GM13977 (cell line): ENCODE data around the gene UEVLD.

Experiments used
- DNase-seq: peaks from one replicate; pipeline ENCODE4 v3.0.0; 2012; ENCODE audit warnings: low spot score
- in situ Hi-C: fragments of 300-500 bp; cut with MboI; formaldehyde crosslinking; loops from one replicate; pipeline ENCODE4 v1.12.0; 2022; ENCODE audit warnings: low sequenced_read_pairs, low pct_unique_long_range_greater_than_20kb, mixed read lengths, inconsistent platforms; ENCODE audit not compliant: unreplicated experiment
- TF ChIP-seq, protein P1 (sequence below): IDR thresholded peaks from 2 replicates; pipeline ENCODE4 v1.5.1; 2012; ENCODE audit warnings: mild to moderate bottlenecking, control low read depth; ENCODE audit not compliant: insufficient read depth; ENCODE audit errors: extremely low read depth, missing control alignments

UEVLD gene

DNA sequence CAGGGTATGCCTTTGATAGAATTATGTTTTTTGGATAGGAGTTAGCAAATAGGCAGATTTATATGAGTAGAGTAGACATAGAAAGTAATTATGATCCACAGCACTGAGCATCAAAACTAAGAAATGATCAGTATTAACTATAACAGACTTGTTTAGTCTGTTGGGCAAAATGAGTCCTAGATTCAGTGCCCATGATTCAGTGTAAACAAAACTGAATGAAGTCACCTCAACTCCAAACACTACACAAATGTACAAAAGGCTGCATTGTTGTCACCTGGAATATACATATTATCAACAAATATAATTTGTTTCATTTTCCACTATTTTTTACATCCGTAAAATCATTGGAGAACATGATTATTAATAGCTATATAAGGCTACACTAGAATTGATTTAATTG is 6.7 kb downstream of the UEVLD start:
- no peak for DNase-seq
- TF ChIP-seq, protein P1, sequence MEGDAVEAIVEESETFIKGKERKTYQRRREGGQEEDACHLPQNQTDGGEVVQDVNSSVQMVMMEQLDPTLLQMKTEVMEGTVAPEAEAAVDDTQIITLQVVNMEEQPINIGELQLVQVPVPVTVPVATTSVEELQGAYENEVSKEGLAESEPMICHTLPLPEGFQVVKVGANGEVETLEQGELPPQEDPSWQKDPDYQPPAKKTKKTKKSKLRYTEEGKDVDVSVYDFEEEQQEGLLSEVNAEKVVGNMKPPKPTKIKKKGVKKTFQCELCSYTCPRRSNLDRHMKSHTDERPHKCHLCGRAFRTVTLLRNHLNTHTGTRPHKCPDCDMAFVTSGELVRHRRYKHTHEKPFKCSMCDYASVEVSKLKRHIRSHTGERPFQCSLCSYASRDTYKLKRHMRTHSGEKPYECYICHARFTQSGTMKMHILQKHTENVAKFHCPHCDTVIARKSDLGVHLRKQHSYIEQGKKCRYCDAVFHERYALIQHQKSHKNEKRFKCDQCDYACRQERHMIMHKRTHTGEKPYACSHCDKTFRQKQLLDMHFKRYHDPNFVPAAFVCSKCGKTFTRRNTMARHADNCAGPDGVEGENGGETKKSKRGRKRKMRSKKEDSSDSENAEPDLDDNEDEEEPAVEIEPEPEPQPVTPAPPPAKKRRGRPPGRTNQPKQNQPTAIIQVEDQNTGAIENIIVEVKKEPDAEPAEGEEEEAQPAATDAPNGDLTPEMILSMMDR: no peak
- in situ Hi-C loops: no loop called here

DNA sequence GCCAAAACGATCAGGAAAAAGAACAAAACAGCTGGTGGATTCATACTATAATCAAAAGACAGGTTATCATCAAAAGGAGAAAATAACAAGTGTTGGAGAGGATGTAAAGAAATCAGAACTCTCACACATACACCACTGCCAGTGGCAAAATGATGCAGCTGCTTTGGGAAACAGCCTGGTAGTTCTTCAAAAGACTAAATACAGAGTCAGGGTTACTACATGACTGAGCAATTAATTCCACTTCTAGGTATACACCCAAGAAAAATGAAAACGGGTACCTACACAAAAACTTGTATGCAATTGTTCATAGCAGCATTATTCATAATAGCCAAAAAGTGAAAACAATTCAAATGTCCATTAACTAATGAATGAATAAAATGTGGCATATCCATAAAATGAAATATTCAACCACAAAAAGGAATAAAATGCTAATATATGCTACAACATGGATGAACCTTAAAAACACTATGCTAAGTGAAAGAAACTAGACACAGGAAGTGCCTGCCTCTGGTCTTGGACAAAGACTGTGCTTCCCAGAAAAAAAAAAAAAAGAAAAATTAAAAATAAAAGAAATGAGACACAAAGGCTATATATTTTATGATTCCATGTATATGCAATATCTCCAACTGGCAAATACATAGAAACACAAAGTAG is 8.3 kb downstream of the UEVLD start:
- no peak for DNase-seq
- in situ Hi-C loops: no loop called here
- TF ChIP-seq, protein P1: no peak

DNA sequence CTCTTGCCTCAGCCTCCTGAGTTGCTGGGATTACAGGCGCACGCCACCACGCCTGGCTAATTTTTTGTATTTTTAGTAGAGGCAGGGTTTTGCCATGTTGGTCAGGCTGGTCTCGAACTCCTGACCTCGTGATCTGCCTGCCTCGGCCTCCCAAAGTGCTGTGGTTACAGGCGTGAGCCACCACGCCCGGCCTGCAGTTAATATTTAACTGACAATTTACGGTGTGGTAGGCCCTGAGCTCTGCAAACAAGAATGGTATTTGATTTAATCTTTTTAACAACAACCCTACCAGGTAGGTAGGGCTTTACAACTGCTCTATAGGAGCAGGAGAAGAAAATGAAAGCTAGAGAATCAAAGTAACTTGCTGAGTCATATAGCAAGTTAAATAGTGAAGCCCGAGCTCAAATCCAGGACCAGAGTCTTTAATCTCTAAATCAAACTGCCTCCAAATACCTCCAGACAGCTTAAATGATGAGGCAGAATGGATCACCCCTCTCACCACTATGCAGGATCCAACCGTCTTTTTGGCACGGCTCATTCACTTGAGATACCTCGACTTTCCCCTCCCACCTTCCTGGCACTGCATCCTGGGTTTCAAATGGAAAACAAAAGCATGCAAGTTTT is 9.4 kb downstream of the UEVLD start:
- peak; percentile 38 for DNase-seq

DNA sequence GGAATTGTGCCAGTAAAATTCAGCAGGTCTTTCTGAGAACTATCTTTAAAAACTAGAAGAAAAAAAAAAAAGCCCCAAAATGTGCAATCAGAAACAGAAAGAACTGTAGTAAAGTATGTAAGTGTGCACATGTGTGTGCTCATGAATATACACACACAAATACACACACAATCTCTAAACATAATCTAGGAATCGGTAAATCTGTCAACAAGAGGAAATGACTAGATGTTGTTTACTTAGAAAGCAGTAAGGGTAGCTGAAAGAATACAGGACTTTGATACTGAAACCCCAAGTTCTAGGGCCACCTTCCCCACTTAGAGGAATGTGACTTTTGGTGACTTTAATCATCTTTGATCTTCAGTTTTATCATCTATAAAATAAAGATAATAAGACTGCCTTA is 13.2 kb downstream of the UEVLD start:
- in situ Hi-C loops: no loop called here
- no peak for DNase-seq
- TF ChIP-seq, protein P1: no peak

More for the DNA sequence above, 9.4 kb downstream of the UEVLD start:
- in situ Hi-C loops: no loop called here
- TF ChIP-seq, protein P1: no peak

DNA sequence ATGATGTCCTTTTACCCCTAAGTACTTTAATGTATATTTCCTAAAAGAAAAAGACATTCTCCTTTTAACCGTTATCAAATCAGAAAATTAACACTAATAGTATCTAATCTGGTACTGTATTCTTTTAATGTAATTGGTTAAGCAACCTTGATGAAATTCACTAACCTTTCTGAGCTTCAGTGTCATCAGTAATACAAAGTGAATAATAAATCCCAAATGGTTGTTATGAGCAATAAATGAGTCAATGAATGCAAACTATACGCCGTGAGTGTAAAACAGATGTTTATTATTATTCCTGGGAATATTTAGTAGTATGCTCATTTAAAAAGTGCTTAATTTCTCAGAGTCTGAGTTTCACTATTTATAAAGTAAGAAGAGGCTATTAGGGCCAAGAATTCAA is 21.5 kb downstream of the UEVLD start:
- no peak for DNase-seq
- in situ Hi-C loops: no loop called here
- TF ChIP-seq, protein P1: no peak

DNA sequence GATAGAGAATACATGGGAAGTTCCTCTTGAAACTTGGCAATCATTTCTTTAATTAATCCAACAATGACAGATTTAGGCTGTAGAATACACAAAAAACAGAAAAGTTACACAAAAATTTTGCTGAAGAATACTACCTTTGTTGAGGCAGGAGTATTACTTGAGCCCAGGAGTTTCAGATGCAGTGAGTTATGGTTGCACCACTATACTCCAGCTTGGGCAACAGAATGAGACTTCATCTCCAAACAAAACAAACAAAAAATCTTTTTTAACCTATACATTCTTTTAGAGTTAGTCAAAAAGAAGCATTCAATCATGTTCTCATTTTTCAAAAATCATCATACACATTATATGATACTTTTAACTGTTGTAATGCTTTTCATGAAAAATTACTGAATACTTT is 22.1 kb downstream of the UEVLD start:
- in situ Hi-C loops: no loop called here
- DNase-seq: no peak
- TF ChIP-seq, protein P1: no peak
